Muscle of arm (tissue), 12 donors: ENCODE results near the gene PDE3B. TPM values are rescaled to one million over a fixed set of nuclear protein-coding genes. Genes with fewer than 3 reads are reported as not detected.
A peak's percentile ranks its signal among the peaks of the same experiment; 100 is the strongest.
"Not testable (repeated sequence)": the region's sequence is repeated elsewhere in the genome, so short reads cannot be mapped to it uniquely, and the experiment has no call there.

Experiments
- DNase-seq: peaks from one replicate; pipeline ENCODE4 v3.0.0-alpha.2; 2013
- polyA plus RNA-seq, 12 donors: library from polyadenylated mRNA; unstranded; fragments of 120-200 nt; gene quantifications; one replicate each; pipeline ENCODE4 v1.2.1, GENCODE V29; 2013; ENCODE audit not compliant: insufficient read length in 12 of 12

The PDE3B gene
- polyA plus RNA-seq, 12 donors: 1.3 to 5.6 (median 2.1) TPM; not detected in 1

- no peak for DNase-seq
Observed at GRCh38 chr11:14882196-14882595, 238.6 kb downstream of the PDE3B start.

- DNase-seq: not testable (repeated sequence)
Observed at GRCh38 chr11:14883683-14884082, 240.1 kb downstream of the PDE3B start.

GRCh38 chr11:14884667-14885273 is 241.2 kb downstream of the PDE3B start:
- no peak for DNase-seq

- no peak for DNase-seq
Observed at GRCh38 chr11:14886513-14886912, 242.9 kb downstream of the PDE3B start.

DNA sequence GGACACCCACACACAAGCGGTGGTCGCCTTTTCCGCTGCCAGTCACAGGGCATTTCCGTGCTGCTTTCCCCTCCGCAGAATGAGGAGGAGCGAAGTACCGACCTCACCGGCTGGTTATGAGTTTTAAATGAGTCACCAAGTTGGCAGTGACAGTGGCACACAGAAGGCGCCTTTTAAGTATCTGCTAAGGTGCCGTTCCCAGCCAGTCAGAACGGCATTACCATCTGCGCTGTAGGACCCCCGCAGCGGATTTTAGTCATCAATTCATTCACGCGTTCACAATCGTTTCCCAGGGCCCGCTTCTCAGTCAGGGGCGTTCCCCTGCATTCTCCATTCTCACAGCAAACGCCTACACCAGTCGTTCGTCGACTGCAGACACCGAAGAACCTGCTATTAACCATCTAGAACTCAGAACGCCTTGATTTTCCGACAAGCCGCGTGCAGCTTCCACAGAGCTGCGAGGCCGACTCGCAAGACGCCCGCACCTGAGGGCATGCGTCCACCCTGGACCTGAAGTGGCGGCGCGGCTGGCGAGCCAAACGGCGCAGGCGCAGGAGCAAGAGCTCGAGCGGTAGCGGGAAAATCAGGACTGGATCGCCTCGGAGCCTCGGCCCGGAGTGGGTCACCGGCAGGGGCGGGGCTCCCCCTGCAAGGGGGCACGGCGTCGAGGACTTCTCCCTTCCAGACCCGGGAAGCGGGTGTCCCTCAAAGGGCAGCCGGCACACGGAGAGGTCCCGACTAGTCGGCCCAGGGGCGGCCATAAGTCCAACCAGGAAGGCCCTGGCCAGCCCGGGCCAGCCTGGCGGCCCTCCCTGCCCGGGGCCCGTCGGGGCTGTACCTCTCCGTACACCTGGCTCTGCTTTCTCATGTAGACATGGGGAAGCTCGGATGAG is 247.8 kb downstream of the PDE3B start:
- peak; percentile 91 for DNase-seq

GRCh38 chr11:14892036-14892556 is 248.5 kb downstream of the PDE3B start, which contains the start of gene CYP2R1:
CYP2R1 (minus strand) TSS chr11:14892231; CDS start chr11:14892205, 26 bp downstream.
- DNase-seq: peak; percentile 93

GRCh38 chr11:14892577-14892976 is 249.0 kb downstream of the PDE3B start:
- DNase-seq: no peak

- DNase-seq: no peak
Observed at GRCh38 chr11:14894657-14895598, 251.3 kb downstream of the PDE3B start.

DNA sequence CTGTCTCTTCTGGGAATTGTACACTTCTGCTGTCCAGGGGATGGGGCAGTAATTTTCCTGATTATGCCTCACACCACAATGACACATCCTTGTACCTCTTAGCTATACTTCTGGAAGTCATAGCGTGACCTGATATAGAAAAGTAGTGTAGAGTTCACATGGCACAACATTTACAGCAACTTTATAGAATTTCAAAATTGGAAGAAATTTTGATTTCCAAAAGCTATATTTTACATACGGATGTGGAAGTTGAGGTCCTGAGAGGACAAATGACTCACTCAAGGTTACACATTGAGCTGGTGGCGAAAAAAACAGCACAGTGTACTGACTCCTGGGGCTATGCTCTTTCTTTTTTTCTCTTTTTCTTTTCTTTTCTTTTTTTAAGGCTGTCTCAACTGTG is 254.8 kb downstream of the PDE3B start:
- no peak for DNase-seq

DNA sequence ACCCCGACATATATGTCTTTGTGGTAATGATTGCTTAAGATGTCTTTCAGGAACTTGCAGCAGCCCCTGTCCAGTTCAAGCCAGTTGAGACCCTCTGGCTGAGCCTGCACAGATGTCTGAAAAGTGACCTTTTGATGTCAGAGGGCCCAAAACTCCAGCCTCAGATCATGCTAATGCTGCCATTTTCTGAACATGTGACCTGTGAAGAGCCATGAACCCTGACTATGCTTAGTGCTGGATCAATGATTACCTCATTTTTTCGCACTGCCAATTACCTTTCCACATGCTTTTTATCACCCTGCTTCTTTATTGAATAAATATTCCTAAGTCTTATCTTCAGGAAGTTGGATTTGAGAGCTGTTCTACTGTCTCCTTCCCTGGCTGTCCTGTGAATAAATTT is 255.3 kb downstream of the PDE3B start:
- no peak for DNase-seq

GRCh38 chr11:14902650-14903350 is 259.2 kb downstream of the PDE3B start:
- DNase-seq: no peak

DNA sequence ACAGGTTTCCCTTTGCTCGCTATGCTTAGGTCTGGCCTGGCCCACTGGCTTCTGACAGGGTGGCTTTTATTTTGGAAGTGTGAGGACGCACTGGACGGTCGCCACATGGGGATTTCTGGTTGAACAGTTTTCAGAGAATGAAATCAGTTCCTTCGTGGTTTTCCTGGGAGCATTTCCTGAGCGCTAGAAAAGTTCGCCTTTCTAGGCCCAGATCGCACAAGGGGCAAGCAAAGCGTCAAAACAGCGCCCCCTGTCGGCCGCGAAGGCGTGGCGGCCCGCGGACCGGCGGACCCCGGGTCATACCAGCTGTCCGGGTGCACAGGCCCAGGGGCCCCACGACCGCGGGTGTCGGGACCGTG is 261.1 kb downstream of the PDE3B start:
- DNase-seq: peak; percentile 78

GRCh38 chr11:14905104-14906033 is 261.8 kb downstream of the PDE3B start:
- peak; percentile 30 for DNase-seq

- no peak for DNase-seq
Observed at GRCh38 chr11:14906578-14906977, 263.0 kb downstream of the PDE3B start.

- no peak for DNase-seq
Observed at GRCh38 chr11:14906993-14907392, 263.4 kb downstream of the PDE3B start.

GRCh38 chr11:14907411-14908213 is 264.0 kb downstream of the PDE3B start:
- peak; percentile 35 for DNase-seq

DNA sequence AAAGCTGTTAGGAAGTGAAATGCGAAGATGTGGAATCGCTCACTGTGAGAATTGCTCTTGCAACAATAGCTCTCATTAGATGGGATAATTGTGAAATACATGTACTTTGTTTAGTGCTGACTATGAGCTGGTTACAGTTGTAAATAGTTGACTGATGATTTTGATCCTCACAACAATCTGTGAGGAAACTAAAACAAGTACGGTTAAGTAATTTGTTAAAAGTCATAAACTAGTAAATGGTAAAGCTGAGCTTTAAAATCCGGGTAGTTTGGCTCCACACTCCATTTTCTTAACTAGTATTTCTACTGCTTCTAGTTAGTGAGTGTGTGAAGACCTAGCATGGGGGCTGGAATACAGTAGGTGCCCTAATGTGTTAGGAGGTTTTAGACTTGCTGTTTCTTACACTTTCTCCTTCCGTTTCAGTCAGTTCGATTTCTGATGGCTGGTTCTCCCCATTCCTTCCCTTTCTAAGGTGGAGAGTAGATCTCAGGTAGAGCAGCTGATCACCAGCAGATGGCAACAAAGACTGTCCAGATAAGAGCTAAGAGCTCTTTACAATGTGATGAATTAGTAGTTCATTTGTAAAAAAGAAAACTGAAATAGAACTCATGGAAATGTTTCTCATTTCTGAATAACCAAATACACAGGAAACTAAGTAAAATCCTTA is 264.7 kb downstream of the PDE3B start:
- DNase-seq: no peak

GRCh38 chr11:14914536-14914935 is 270.9 kb downstream of the PDE3B start:
- no peak for DNase-seq

DNA sequence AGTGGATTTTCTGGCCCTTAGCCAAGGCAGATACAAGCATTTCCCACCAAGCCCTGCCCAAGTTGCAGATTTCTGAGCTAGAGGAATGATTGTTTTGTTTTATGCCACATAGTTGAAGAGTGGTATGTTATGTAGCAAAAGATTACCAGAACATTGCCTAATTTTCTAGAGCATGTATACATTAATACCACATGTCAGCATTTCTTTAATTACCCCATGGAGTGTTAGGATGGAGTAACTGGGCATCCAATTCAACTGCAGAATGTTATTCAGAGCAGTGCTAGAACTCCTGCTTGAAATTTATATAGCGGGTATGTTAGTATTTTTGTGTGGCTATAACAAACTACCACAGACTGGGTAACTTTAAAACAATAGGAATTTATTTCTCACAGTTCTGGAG is 272.8 kb downstream of the PDE3B start:
- DNase-seq: no peak
